HEK293 (cell line): ENCODE measurements around the gene HSDL1.
"Not testable (repeated sequence)": the region's sequence is repeated elsewhere in the genome, so short reads cannot be mapped to it uniquely, and the experiment has no call there.

Source experiments
- CTCF ChIA-PET: fragments of 350-600 bp; formaldehyde crosslinking; extraction: SDS; loops from one replicate; lab custom pipeline; 2021; ENCODE audit warnings: antibody characterized with exemption; lab: Yijun Ruan, JAX
- POLR2A ChIA-PET: fragments of 300-600 bp; formaldehyde crosslinking; extraction: SDS; loops from one replicate; lab custom pipeline; 2020; ENCODE audit warnings: antibody characterized with exemption, inconsistent platforms; lab: Yijun Ruan, JAX
- H3K27ac ChIP-seq: fragments of 200-500 bp; sonication (Bioruptor generic); 2 replicates; pipeline ENCODE4 v1.5.1; 2014; ENCODE audit warnings: low read depth, low read length, control low read depth, inconsistent platforms; ENCODE audit errors: extremely low read depth
- H3K36me3 ChIP-seq, 2 experiments: fragments of 200-500 bp in 1 of 2; sonication (Bioruptor generic) in 1 of 2; 1 replicate in 1 of 2; 2 replicates in 1 of 2; pipeline ENCODE4 v1.5.1; 2014 to 2017; ENCODE audit warnings: inconsistent platforms in 2 of 2, low read length in 2 of 2; ENCODE audit not compliant: control insufficient read depth in 2 of 2, insufficient read depth in 1 of 2
- H3K4me1 ChIP-seq: fragments of 200-500 bp; sonication (Bioruptor generic); 2 replicates; pipeline ENCODE4 v1.5.1; 2014; ENCODE audit warnings: mild to moderate bottlenecking, low read length, inconsistent platforms; ENCODE audit not compliant: control insufficient read depth, insufficient read depth
- H3K4me3 ChIP-seq: 2 replicates; pipeline ENCODE4 v1.5.1; 2011; ENCODE audit warnings: low read depth, mild to moderate bottlenecking, control low read depth, low read length, moderate library complexity
- H3K9me3 ChIP-seq: fragments of 200-500 bp; sonication (Bioruptor generic); 2 replicates; pipeline ENCODE4 v1.5.1; 2014; ENCODE audit warnings: low read depth, low read length, inconsistent platforms; ENCODE audit not compliant: control insufficient read depth, insufficient read depth
- BCL11B ChIP-seq: fragments of 450-650 bp; formaldehyde crosslinking; IDR thresholded peaks from 2 replicates; pipeline ENCODE4 v1.5.1; 2016; ENCODE audit warnings: low read depth, missing biosample characterization, missing genetic modification characterization
- EGR2 ChIP-seq: fragments of 450-650 bp; formaldehyde crosslinking; IDR thresholded peaks from 2 replicates; pipeline ENCODE4 v1.5.1; 2016; ENCODE audit warnings: low read depth, missing biosample characterization, missing genetic modification characterization
- GLIS1 ChIP-seq: fragments of 450-650 bp; formaldehyde crosslinking; IDR thresholded peaks from 2 replicates; pipeline ENCODE4 v1.5.1; 2016; ENCODE audit warnings: missing biosample characterization, missing genetic modification characterization
- HOXD13 ChIP-seq: sonication (generic); formaldehyde crosslinking; IDR thresholded peaks from 2 replicates; pipeline ENCODE4 v1.8.0; 2022; ENCODE audit warnings: missing genetic modification reagents, borderline replicate concordance
- KLF1 ChIP-seq: fragments of 450-650 bp; formaldehyde crosslinking; IDR thresholded peaks from 2 replicates; pipeline ENCODE4 v1.5.1; 2016; ENCODE audit warnings: missing biosample characterization, missing genetic modification characterization
- KLF8 ChIP-seq: fragments of 450-650 bp; formaldehyde crosslinking; IDR thresholded peaks from 2 replicates; pipeline ENCODE4 v1.5.1; 2016; ENCODE audit warnings: missing biosample characterization, missing genetic modification characterization
- OVOL3 ChIP-seq: fragments of 450-650 bp; formaldehyde crosslinking; IDR thresholded peaks from 2 replicates; pipeline ENCODE4 v1.5.1; 2016; ENCODE audit warnings: missing biosample characterization, missing genetic modification characterization
- TCF7L2 ChIP-seq: IDR thresholded peaks from 2 replicates; pipeline ENCODE4 v1.6.1; 2011; ENCODE audit warnings: low read depth, mild to moderate bottlenecking, inconsistent platforms, low read length, moderate library complexity, borderline replicate concordance
- ZNF10 ChIP-seq: fragments of 450-650 bp; formaldehyde crosslinking; IDR thresholded peaks from 2 replicates; pipeline ENCODE4 v1.5.1; 2017; ENCODE audit warnings: missing biosample characterization, missing genetic modification characterization
- ZNF121 ChIP-seq: fragments of 450-650 bp; formaldehyde crosslinking; IDR thresholded peaks from 2 replicates; pipeline ENCODE4 v1.5.1; 2016; ENCODE audit warnings: missing biosample characterization, missing genetic modification characterization
- ZNF335 ChIP-seq: fragments of 450-650 bp; formaldehyde crosslinking; conservative IDR thresholded peaks from 2 replicates; pipeline ENCODE4 v1.5.1; 2016; ENCODE audit warnings: missing biosample characterization, missing genetic modification characterization
- ZNF354C ChIP-seq: fragments of 450-650 bp; formaldehyde crosslinking; IDR thresholded peaks from 2 replicates; pipeline ENCODE4 v1.5.1; 2016; ENCODE audit warnings: missing biosample characterization, missing genetic modification characterization, low read depth, borderline replicate concordance
- ZNF366 ChIP-seq: fragments of 450-650 bp; formaldehyde crosslinking; conservative IDR thresholded peaks from 2 replicates; pipeline ENCODE4 v1.5.1; 2016; ENCODE audit warnings: missing biosample characterization, missing genetic modification characterization
- ZNF501 ChIP-seq: fragments of 450-650 bp; formaldehyde crosslinking; IDR thresholded peaks from 2 replicates; pipeline ENCODE4 v1.5.1; 2016; ENCODE audit warnings: missing biosample characterization, missing genetic modification characterization
- ZNF558 ChIP-seq: fragments of 450-650 bp; formaldehyde crosslinking; IDR thresholded peaks from 2 replicates; pipeline ENCODE4 v1.5.1; 2016; ENCODE audit warnings: missing biosample characterization, missing genetic modification characterization
- ZNF623 ChIP-seq: fragments of 450-650 bp; formaldehyde crosslinking; IDR thresholded peaks from 2 replicates; pipeline ENCODE4 v1.5.1; 2016; ENCODE audit warnings: missing biosample characterization, missing genetic modification characterization
- ZNF624 ChIP-seq: fragments of 450-650 bp; formaldehyde crosslinking; IDR thresholded peaks from 2 replicates; pipeline ENCODE4 v1.5.1; 2017; ENCODE audit warnings: missing biosample characterization, missing genetic modification characterization
- ZNF626 ChIP-seq: fragments of 450-650 bp; sonication (Bioruptor Pico); formaldehyde crosslinking; IDR thresholded peaks from 2 replicates; pipeline ENCODE4 v1.5.1; 2018; ENCODE audit warnings: missing biosample characterization, missing genetic modification characterization, inconsistent platforms
- ZSCAN16 ChIP-seq: fragments of 450-650 bp; formaldehyde crosslinking; IDR thresholded peaks from 2 replicates; pipeline ENCODE4 v1.5.1; 2016; ENCODE audit warnings: missing biosample characterization, missing genetic modification characterization
- TF ChIP-seq, protein P1 (sequence below): fragments of 450-650 bp; formaldehyde crosslinking; IDR thresholded peaks from 2 replicates; pipeline ENCODE4 v1.5.1; 2016; ENCODE audit warnings: missing biosample characterization, missing genetic modification characterization
- TF ChIP-seq, protein P2 (sequence below): fragments of 450-650 bp; formaldehyde crosslinking; IDR thresholded peaks from 2 replicates; pipeline ENCODE4 v1.5.1; 2016; ENCODE audit warnings: missing biosample characterization, missing genetic modification characterization
- TF ChIP-seq, protein P3 (sequence below): fragments of 450-650 bp; formaldehyde crosslinking; IDR thresholded peaks from 2 replicates; pipeline ENCODE4 v1.5.1; 2017; ENCODE audit warnings: missing biosample characterization, missing genetic modification characterization
- TF ChIP-seq, protein P4 (sequence below): fragments of 450-650 bp; IDR thresholded peaks from 2 replicates; pipeline ENCODE4 v1.5.1; 2018; ENCODE audit warnings: missing biosample characterization, mild to moderate bottlenecking, missing genetic modification characterization

The HSDL1 gene

DNA sequence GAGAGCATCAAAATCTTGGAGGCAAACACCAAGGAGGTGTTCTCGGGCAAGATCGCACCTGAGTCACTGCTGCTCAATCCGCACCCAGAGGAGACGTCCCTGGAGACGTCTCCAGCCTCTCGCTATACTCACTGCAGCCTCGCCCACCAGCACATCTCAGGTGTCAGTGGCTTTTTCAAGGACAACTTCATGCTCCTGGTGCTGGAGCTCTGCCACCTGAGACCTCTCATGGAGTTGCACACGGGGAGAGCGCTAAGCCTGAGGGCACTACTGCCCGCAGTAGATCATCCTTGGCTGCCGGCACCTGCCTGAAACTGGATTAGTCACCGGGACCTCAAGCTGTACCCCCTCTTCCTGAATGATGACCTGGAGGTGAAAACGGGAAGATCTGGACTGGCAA is 25.6 kb downstream of the HSDL1 start:
- POLR2A ChIA-PET: no interaction called here
- Histone ChIP-seq H3K36me3 (peaks cover 0 to 39% of the 10 kb centered on the region in 2 experiments; a peak in 1 of 3 replicates), H3K4me1 (no peaks in the 10 kb centered on the region), H3K9me3 (no peaks in the 10 kb centered on the region), H3K4me3 (no peak overlapping the region), H3K27ac (no peak overlapping the region)
- TF ChIP-seq GLIS1: peak; percentile 76
- TF ChIP-seq ZNF335 (tag by site-specific recombination): peak; percentile 33; the same call in 1 of the 2 replicates
- TF ChIP-seq, protein P1, sequence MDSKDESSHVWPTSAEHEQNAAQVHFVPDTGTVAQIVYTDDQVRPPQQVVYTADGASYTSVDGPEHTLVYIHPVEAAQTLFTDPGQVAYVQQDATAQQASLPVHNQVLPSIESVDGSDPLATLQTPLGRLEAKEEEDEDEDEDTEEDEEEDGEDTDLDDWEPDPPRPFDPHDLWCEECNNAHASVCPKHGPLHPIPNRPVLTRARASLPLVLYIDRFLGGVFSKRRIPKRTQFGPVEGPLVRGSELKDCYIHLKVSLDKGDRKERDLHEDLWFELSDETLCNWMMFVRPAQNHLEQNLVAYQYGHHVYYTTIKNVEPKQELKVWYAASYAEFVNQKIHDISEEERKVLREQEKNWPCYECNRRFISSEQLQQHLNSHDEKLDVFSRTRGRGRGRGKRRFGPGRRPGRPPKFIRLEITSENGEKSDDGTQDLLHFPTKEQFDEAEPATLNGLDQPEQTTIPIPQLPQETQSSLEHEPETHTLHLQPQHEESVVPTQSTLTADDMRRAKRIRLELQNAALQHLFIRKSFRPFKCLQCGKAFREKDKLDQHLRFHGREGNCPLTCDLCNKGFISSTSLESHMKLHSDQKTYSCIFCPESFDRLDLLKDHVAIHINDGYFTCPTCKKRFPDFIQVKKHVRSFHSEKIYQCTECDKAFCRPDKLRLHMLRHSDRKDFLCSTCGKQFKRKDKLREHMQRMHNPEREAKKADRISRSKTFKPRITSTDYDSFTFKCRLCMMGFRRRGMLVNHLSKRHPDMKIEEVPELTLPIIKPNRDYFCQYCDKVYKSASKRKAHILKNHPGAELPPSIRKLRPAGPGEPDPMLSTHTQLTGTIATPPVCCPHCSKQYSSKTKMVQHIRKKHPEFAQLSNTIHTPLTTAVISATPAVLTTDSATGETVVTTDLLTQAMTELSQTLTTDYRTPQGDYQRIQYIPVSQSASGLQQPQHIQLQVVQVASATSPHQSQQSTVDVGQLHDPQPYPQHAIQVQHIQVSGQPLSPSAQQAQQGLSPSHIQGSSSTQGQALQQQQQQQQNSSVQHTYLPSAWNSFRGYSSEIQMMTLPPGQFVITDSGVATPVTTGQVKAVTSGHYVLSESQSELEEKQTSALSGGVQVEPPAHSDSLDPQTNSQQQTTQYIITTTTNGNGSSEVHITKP (tag by site-specific recombination): no peak
- TF ChIP-seq KLF1 (tag by site-specific recombination): peak; percentile 39; the same call in 1 of the 2 replicates
- TF ChIP-seq ZNF366 (tag by site-specific recombination): 0 out of 2 replicates have a peak, but pooled peaks have one; percentile 15
- TF ChIP-seq, protein P2, sequence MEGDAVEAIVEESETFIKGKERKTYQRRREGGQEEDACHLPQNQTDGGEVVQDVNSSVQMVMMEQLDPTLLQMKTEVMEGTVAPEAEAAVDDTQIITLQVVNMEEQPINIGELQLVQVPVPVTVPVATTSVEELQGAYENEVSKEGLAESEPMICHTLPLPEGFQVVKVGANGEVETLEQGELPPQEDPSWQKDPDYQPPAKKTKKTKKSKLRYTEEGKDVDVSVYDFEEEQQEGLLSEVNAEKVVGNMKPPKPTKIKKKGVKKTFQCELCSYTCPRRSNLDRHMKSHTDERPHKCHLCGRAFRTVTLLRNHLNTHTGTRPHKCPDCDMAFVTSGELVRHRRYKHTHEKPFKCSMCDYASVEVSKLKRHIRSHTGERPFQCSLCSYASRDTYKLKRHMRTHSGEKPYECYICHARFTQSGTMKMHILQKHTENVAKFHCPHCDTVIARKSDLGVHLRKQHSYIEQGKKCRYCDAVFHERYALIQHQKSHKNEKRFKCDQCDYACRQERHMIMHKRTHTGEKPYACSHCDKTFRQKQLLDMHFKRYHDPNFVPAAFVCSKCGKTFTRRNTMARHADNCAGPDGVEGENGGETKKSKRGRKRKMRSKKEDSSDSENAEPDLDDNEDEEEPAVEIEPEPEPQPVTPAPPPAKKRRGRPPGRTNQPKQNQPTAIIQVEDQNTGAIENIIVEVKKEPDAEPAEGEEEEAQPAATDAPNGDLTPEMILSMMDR (tag by site-specific recombination): no peak
- CTCF ChIA-PET: interaction anchor here (1.0 to 1.5 kb wide), 3 partner anchors 28 to 67 kb away, joined by 3 to 4 read pairs (median 4); partner anchors contain the start of gene TAF1C

DNA sequence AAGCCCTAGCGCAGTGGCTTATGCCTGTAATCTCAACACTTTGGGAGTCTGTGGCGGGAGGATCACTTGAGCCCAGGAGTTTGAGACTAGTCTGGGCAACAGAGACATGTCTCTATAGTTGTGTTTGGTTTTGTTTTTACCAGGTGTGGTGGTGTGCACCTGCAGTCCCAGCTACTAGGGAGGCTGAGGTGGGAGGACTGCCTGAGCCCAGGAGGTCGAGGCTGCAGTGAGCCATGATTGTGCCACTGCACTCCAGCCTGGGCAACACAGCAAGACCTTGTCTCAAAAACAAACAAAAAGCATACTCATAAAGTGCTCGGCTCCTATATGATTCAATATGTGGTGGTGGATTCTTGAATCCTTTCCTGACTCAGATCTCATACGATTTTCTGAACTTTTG is 26.7 kb downstream of the HSDL1 start:
- ChIA-PET POLR2A (interaction anchor here (2.8 kb wide), 1 partner anchor 26 kb away, joined by 23 read pairs; the partner anchor contains the start of genes DNAAF1 and HSDL1), CTCF (interaction anchor here (1.5 kb wide), 1 partner anchor 29 kb away, joined by 4 read pairs; no protein-coding TSS in a partner anchor)
- peaks cover 0 to 28% of the 10 kb centered on the region in 2 experiments; a peak in 1 of 3 replicates for H3K36me3 ChIP-seq
- peak; percentile 74 for TF ChIP-seq ZNF121 (tag by site-specific recombination)
- not testable (repeated sequence) for H3K9me3 ChIP-seq, H3K4me1 ChIP-seq, H3K27ac ChIP-seq, H3K4me3 ChIP-seq

DNA sequence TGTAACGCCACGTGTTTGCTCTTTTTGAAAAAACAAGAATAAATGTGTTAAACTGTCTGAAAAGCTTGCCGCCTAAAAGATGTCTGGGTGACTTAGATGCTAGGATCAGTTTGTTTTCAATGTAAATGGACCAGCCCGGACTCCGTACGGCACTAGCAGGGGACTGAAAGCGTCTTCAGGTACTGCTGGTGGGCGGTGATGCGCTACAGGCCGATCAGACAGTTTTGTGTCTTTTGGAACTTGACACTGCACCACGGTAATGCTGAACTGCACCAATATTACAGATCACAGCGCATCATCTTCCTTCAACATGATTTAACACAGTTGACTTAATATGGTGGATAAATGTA is 27.5 kb downstream of the HSDL1 start:
- Histone ChIP-seq H3K36me3 (peaks cover 0 to 20% of the 10 kb centered on the region in 2 experiments; a peak in 1 of 3 replicates), H3K4me3 (peak overlapping the region; percentile 82), H3K4me1 (no peaks in the 10 kb centered on the region), H3K9me3 (no peaks in the 10 kb centered on the region), H3K27ac (peak overlapping the region; percentile 54; the same call in 1 of the 2 replicates)
- POLR2A ChIA-PET: interaction anchor here (0.7 to 2.8 kb wide), 12 partner anchors 12 to 191 kb away, joined by 3 to 23 read pairs (median 6); partner anchors contain the start of genes DNAAF1, HSDL1 and TAF1C
- CTCF ChIA-PET: interaction anchor here (0.7 to 2.4 kb wide), 5 partner anchors 21 to 84 kb away, joined by 3 to 10 read pairs (median 4); partner anchors contain the start of gene TAF1C
- peak; percentile 36; the same call in 1 of the 2 replicates for TF ChIP-seq ZNF10 (tag by site-specific recombination)
- no peak for TF ChIP-seq ZSCAN16 (tag by site-specific recombination)
- TF ChIP-seq ZNF624 (tag by site-specific recombination): no peak
- no peak for TF ChIP-seq KLF8 (tag by site-specific recombination)
- TF ChIP-seq ZNF354C: no peak
- no peak for TF ChIP-seq BCL11B (tag by site-specific recombination)
- TF ChIP-seq ZNF558 (tag by site-specific recombination): no peak
- TF ChIP-seq TCF7L2: no peak
- TF ChIP-seq, protein P3, sequence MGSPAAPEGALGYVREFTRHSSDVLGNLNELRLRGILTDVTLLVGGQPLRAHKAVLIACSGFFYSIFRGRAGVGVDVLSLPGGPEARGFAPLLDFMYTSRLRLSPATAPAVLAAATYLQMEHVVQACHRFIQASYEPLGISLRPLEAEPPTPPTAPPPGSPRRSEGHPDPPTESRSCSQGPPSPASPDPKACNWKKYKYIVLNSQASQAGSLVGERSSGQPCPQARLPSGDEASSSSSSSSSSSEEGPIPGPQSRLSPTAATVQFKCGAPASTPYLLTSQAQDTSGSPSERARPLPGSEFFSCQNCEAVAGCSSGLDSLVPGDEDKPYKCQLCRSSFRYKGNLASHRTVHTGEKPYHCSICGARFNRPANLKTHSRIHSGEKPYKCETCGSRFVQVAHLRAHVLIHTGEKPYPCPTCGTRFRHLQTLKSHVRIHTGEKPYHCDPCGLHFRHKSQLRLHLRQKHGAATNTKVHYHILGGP: no peak
- no peak for TF ChIP-seq HOXD13
- peak; percentile 79; the same call in 1 of the 2 replicates for TF ChIP-seq ZNF335 (tag by site-specific recombination)
- no peak for TF ChIP-seq ZNF626 (tag by site-specific recombination)
- no peak for TF ChIP-seq EGR2 (tag by site-specific recombination)
- TF ChIP-seq ZNF501: no peak
- no peak for TF ChIP-seq OVOL3 (tag by site-specific recombination)
- TF ChIP-seq, protein P4, sequence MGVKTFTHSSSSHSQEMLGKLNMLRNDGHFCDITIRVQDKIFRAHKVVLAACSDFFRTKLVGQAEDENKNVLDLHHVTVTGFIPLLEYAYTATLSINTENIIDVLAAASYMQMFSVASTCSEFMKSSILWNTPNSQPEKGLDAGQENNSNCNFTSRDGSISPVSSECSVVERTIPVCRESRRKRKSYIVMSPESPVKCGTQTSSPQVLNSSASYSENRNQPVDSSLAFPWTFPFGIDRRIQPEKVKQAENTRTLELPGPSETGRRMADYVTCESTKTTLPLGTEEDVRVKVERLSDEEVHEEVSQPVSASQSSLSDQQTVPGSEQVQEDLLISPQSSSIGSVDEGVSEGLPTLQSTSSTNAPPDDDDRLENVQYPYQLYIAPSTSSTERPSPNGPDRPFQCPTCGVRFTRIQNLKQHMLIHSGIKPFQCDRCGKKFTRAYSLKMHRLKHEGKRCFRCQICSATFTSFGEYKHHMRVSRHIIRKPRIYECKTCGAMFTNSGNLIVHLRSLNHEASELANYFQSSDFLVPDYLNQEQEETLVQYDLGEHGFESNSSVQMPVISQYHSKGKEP (tag by site-specific recombination): 0 out of 2 replicates have a peak, but pooled peaks have one; percentile 30
- no peak for TF ChIP-seq ZNF623 (tag by site-specific recombination)
